Stimulated activated CD8-positive, alpha-beta memory T cell treated with anti-CD3 and anti-CD28 coated beads, Interleukin-12 subunit alpha, Interleukin-12 subunit beta, amount 100 ng/mL, for 4 hours (primary cell): Measurements from ENCODE around the gene TAAR2.
"Not testable (repeated sequence)": the region's sequence is repeated elsewhere in the genome, so short reads cannot be mapped to it uniquely, and the experiment has no call there.

ENCODE experiments used
- DNase-seq: peaks from one replicate; pipeline ENCODE4 v3.0.0-alpha.2; 2020; ENCODE audit warnings: low read depth

TAAR2 gene, protein sequence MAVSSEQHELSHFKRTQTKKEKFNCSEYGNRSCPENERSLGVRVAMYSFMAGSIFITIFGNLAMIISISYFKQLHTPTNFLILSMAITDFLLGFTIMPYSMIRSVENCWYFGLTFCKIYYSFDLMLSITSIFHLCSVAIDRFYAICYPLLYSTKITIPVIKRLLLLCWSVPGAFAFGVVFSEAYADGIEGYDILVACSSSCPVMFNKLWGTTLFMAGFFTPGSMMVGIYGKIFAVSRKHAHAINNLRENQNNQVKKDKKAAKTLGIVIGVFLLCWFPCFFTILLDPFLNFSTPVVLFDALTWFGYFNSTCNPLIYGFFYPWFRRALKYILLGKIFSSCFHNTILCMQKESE

DNA sequence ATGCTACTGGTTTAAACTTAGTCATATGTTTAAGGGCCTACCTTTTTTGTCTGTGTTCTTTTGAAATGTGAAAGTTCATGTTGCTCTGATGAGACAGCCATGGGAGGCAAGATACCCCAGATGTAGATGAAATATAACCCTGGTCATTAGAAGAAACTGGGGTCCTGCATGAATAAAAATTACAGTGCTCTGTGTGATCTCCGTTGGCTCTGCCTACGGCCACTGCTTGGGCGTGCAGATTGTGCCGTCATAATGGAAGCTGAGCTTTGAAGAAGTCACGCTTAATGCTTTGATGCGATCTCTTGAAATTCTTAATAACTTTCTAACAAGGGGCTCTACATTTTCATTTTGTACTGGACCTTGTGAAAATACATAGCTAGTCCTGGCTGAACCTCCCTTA lies at the start of gene TAAR2:
TSS of gene TAAR2 (minus strand) at position 101 of the 400 bp plus-strand sequence. CDS start at position 101, 0 bp downstream.
- DNase-seq: no peak

DNA sequence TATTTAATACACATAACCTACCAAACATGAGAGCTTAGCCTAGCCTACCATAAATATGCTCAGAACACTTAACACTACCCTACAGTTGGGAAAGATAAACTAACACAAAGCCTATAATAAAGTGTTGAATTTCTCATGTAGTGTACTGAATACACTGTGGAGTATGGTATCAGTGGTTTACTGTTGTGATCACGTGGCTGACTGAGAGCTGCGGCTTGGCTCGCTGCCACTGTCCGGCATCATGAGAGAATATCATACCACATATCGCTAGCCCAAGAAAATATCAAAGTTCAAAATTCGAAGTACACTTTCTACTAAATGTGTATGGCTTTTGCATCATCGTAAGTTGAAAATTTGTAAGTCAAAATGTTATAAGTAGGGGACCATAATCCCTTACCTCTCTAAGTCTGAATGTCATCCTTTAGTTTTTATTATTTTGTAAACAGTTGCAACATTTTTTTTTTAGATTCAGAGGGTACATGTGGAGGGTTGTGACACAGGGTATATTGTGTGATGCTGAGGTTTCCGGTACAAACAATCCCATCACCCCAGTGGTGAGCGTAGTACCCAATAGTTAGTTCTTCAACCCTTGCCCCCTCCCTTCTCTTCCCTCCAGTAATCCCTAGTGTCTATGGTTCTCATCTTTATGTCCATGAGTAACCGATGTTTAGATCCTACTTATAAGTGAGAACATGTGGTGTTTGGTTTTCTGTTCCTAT lies 49.5 kb upstream of the TAAR2 start:
- DNase-seq: no peak

DNA sequence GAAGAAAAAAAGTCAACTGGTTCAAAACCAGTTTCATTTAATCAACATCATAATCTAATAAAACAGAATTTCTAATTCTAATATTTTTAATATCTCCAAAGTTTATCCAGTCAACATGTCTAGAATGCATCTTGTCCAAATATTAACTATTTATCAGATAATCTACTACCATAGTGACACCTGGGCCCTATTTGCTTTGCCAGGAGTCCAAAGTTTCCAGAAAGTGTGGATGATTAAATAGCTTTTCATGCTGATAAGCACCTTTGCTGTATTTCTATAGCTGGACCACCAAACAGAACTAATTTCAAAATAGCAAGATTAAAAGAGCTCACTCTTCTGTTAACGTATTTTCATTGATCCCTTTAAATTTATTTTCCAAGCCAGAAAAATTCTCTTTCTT lies 47.2 kb upstream of the TAAR2 start:
- DNase-seq: no peak

DNA sequence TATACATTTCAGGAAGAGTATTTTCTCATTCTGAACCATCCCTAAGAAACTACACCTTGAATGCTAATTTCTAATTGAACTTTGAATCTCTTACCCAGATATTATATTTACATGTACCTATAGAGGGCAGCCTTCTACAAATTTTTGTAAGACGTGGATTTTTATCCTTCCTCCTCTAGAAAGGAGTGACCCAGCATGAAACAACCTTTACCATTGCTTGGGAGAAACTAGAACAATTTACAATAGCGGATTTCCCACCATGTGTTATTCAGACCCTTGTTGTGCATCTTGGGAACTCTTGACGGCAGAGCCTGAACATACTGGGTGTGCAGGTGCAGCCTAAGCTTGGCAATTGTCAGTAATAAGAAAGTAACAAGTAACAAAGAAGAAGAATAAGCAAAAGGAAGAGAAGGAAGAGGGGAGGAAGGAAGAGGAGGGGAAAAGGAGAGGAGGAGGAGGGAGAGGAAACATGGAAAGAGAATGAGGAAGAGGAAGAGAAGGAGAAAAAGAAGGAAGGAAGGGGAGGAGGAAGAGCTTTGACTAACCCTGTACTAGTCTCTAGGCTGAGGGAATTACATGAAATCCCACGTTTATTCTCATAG lies 45.7 kb upstream of the TAAR2 start:
- no peak for DNase-seq

DNA sequence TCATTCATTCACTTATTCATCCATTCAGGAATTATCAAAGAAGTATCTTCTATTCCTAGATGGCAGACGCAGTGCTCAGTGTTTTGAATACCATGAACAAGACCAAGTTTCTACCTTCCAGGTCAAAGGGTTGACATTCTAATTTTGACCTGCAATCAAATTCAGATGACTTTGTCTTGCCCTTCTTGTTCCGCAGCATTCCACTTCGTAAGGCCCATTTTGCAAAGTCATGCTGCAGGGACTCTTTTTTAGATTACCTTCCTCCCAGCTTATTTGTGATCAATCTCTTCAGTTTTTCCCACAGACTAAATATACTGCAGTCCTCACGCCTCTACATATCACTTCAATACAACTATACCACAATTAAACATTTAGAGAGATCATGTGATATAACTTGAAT lies 42.0 kb upstream of the TAAR2 start:
- no peak for DNase-seq

DNA sequence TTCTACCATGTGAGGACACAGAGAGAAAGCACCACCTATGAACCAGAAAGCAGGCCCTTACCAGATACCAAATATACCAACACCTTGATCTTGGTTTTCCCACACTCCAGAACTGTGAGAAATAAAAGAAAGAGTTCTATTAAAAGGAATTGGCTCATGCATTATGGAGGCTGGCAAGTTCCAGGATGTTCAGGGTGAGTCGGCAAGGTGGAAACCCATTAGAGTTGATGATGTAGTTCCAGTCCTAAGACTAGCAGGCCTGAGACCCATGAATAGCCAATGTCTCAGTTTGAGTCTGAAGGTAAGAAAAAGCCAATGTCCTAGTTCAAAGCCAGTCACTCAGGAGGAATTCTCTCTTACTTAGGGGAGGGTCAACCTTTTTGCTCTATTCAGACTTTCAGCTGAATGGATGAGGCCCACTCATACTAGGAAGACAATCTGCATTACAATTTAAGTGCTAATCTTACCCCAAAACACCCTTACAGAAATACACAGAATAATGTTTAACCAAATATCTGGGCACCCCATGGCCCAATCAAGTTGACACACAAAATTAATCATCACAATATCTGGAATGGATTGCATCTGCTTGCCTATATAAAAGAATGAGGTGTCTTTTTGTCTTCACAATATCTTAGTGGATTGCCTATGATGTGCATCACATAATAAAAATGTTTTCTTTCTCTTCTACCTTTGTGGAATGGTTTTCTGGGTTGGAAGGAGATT lies 40.4 kb upstream of the TAAR2 start:
- DNase-seq: no peak

DNA sequence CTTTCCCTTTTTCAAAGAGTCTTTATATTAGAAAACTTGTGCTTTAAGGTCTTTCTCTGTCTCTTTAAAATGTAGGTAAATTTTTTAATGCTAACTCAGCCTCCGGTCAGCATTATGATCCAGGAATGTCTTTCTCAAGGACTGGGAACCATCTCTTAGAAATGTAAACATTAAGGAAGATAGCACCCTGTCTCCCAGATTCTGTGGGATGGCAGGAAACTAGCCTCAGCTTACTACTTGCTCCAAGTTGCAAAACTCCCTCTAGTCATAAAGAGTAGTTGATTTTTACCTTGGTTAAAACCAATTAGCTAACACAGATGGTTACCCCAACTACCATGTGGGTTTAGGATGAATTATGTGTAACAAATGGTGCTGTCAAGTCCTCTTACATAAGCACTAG lies 39.6 kb upstream of the TAAR2 start:
- DNase-seq: no peak

DNA sequence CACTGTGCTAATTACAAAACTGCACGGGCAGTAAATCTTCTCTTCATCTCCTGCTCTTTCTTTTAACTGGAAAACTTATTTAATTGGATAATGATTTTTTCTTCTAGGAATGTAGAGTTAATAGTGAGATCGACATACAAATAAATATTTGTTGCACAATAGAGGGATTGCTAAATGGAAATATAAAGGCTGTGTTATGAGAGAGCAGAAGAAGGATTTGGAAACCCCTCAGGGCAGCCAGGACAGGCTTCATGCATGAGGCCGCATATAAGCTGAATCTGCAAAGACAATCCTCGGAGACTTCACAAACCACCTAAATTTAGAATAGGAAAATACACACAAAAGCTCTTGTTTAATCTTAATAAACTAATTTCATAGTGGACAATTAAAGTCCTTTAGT lies 37.8 kb upstream of the TAAR2 start:
- no peak for DNase-seq

DNA sequence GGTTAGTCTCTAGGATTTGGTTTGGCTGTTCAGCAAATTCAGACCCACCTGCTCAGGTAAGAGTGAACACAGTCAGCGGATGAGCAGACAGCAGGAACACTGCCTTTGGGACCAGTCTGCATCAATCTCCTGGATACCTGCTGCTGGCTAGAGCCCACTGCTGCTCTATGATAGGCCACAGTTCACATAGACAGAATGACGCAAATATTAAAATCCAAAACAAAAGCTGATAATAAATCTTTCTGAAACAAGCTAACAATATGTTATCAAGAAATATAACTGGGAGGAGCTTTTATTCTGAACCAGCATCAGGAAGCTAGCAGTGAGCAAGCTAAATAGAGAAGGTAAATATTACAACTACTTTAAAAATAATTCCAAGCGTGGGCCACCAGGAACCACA lies 35.0 kb upstream of the TAAR2 start, which contains the start of gene TAAR1:
TSS of gene TAAR1 (minus strand) at position 101 of the 400 bp plus-strand sequence. CDS start 13,179 bp downstream, outside the sequence.
- DNase-seq: no peak

DNA sequence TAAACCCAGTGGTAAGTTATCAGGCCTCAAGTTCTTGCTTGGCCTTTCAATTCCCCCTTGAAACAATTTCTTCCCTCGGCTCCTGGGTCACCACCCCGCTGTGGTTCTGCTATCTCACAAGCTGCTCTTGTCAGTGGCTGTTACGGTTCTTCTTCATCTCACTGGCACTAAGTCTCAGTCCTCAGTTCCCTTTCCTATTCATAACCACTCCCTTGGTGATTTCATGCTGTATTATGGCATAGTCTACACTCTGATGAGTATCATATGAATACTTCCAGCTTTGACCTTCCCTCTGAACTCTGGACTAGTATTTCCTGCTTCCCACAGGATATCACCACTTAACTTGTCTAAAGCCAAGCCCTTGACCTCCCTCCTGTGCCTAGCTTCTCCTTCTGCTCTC lies 27.0 kb upstream of the TAAR2 start:
- no peak for DNase-seq

DNA sequence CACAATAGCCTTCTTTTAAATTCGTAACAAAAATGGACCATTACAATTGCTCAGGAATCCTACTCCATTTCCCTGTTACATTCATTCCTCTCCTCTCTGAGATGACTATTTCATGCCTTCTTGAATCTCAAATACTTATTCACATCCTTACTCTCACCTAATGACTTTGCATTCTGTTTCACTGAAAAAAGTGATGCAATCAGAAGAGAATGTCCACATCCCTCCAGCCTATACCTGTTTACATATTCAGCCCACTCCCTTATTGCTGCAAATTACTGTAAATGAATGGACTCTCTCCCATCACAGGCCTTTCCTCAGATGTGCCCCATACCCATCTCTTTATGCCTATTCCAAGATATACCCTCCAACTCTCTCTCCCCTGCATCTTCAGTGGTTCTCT lies 26.4 kb upstream of the TAAR2 start:
- DNase-seq: no peak

DNA sequence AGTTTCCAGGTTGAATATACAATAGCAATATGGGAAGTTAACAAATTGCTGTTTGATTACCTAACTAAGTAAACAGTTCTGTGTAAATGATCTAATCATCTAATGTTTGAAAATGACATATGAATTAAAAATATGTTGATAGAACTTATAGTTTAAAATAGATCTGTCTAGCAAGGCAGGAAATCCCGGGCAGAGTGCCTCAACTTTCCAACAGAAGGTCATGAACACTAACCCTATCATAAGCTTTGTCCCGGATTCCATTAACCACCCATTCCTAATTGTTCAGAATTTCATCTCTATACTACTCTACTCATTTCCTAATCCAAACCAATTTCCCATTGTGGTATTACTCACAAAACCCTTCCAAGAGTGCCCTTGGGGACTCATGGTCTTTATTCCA lies 24.8 kb upstream of the TAAR2 start:
- DNase-seq: no peak

DNA sequence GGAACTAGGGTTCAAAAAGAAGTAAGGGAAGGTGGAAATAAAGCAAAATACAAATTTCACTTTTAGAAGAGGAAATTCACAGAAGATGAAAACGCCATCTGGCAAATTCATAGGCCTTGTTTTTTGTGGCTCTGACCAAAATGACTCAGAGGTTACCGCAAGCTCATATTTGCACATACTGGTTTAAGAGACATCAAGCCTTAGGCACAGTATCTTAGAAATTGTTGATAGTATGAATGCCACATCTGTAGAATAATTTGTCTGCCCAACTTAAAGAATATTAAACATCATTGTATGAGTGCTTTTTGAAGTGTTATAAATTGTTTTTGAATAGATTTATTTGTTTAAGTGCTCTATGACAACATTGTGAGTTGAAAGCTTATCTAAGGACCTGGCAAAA lies 24.3 kb upstream of the TAAR2 start:
- DNase-seq: no peak

DNA sequence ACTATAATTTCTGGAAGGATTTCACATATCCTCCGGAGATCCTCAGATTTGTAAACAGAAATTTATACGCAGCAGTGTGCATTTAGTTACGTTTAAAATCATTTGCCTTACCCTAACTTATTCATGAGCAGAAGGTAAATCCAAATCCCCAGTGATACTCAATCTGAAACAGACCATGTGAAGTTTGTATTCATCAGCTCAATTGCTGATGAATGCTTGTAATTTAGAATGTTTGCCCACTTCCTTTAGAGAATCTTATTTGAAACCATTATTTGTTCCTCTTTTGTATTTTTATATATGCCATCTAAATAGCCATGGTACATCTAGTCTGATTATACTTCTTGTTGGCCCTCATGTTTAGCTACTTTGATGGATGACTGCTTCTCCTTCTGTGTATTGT lies 19.5 kb upstream of the TAAR2 start:
- no peak for DNase-seq

DNA sequence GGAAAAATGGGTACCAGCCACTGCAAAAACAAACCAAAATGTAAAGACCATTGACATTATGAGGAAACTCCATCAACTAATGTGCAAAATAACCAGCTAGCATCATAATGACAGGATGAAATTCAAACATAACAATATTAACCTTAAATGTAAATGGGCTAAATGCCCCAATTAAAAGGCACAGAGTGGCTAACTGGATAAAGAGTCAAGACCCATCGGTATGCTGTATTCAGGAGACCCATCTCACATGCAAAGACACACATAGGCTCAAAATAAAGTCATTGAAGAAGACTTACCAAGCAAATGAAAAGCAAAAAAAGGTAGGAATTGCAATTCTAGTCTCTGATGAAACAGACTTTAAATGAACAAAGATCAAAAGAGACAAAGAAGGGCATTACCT lies 13.1 kb upstream of the TAAR2 start:
- not testable (repeated sequence) for DNase-seq

DNA sequence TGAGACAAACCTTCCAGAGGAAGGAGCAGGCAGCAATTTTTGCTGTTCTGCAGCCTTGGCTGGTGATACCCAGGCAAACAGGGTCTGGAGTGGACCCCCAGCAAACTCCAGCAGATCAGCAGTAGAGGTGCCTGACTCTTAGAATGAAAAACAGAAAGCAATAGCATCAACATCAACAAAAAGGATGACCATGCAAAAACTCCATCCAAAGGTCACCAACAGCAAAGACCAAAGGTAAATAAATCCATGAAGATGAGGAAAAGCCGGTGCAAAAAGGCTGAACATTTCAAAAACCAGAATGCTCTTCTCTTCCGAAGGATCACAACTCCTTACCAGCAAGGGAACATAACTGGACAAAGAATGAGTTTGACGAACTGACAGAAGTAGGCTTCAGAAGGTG lies 11.8 kb upstream of the TAAR2 start:
- not testable (repeated sequence) for DNase-seq

DNA sequence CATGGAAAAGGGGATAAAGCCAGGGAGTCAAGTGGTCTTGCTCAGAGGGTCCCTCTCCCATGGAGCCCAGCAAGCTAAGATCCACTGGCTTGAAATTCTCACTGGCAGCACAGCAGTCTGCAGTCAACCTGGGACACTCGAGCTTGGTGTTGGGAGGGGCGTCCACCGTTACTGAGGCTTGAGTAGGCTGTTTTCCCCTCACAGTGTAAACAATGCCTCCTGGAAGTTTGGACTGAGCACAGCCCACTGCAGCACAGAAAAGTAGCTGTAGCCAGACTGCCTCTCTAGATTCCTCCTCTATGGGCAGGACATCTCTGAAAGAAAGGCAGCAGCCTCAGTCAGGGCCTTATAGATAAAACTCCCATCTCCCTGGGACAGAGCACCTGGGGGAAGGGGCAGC lies 11.2 kb upstream of the TAAR2 start:
- not testable (repeated sequence) for DNase-seq

DNA sequence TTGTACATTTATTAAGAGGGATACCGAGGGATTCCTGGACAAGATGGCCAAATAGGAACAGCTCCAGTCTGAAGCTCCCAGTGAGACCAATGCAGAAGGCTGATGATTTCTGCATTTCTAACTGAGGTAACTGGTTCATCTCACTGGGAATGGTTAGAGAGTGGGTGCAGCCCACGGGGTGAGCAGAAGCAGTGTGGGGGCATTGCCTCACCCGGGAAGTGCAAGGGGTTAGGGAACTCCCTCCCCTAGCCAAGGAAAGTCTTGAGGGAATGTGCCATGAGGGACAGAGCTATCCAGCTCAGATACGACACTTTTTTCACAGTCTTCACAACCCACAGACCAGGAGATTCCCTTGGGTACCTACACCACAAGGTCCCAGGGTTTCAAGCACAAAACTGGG lies 10.7 kb upstream of the TAAR2 start:
- DNase-seq: no peak

DNA sequence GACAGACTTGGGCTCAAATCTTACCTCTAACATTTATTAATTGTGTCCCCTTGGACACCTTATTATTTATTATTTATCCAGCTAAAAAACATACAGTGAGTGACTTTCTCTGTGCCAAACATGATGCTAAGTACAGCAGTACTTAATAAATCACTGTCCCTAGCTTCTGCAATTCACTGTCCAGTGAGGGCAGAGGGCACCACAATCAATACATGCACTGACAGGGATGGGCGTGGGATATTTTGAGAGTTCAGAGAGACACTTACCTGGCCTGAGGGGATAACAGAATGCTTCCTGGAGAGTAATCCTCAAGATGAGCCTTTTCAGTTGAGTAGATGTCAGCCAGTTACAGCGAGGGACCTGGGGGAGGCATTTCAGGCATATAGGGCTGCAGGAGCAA lies 9.3 kb upstream of the TAAR2 start:
- no peak for DNase-seq

DNA sequence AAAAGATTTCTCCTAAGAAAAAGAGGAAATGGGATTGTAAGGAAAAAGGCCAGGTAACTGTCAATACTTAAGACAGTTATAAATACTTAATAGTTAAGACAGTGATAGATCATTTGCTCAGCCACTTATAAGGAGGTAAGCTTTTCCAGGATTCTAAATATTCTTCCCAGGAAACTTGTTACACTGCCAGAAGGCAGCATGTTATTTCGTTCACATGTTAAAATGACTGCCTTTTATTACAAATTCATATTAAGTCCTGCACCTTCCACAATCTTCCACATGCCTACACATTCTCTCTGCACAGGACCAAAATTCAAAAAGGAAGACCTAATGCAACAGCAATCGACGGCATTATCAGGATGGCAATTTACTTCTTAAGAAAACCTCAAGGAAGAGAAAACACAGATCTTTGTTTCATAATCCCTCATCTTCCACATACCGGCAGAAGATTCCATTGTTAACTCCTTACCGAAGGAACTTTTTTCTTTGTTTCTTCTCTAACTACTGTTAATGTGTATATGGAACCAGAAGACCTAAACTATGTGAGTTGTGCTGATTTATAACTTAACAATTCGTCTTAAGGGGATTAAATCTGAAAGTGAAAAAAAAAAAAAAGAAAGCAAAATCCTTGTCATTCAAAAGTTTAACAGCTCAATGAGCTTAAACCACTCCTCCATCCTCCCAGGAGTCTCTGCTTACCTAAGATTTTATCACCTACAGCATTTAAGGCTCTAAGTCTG lies 799 bp downstream of the TAAR2 start:
- no peak for DNase-seq

DNA sequence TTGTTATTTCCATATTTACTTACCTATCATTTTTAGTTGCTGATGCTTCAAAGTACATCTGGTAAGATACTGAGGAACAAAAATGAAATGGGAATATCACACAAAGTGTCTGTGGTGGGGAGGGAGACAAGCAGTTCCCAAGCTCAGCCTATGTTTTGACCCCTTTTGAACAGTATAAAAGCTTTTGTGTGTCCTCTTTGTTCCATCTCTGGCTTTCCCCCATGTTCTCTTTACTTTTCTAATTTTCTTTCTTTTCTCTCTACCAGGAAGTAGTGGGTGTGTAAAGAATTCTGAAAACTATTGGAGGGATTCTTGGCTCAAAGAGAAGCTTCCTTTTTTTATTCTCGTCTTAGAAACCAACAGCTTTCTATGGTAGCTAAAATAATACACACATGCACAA lies 7.4 kb downstream of the TAAR2 start:
- no peak for DNase-seq

DNA sequence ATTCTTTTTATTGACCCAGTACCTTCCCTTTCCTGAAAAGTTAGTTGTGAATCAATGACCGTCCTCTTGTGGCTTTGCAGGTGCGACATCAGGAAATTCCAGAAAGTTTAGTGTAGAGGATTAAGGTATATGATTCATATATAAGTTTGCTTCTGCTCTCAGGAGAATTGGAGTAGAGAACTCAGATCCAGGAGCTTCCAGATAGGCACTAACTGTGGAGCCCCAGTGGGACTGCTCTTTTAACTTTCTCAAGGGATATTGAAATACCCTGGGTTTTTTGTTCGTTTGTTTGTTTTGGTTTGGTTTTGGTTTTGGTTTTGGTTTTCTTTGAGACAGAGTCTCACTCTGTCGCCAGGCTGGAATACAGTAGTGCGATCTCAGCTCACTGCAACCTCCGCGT lies 9.5 kb downstream of the TAAR2 start:
- DNase-seq: no peak
